Loucy (cell line): Measurements from ENCODE around the gene PTGES3L.

Experiments used
- CTCF ChIP-seq: fragments of 200-600 bp; sonication (generic); conservative IDR thresholded peaks from 2 replicates; pipeline ENCODE4 v1.5.1; 2014; ENCODE audit warnings: mild to moderate bottlenecking, antibody characterized with exemption, low read length
- EZH2phosphoT487 ChIP-seq: fragments of 200-600 bp; IDR thresholded peaks from 2 replicates; pipeline ENCODE4 v1.6.1; 2018; ENCODE audit warnings: antibody characterized with exemption, mild to moderate bottlenecking, moderate library complexity, borderline replicate concordance

- no peak for TF ChIP-seq EZH2phosphoT487
- 0 out of 2 replicates have a peak, but pooled peaks have one; percentile 8 for TF ChIP-seq CTCF
Observed at GRCh38 chr17:43021741-43022512, 42.0 kb upstream of the PTGES3L start, which contains the start of gene VAT1.
